HCT116 (cell line): ENCODE results near the gene KCNIP4. TPM values are rescaled to one million over a fixed set of nuclear protein-coding genes. Genes with fewer than 3 reads are reported as not detected.

Source experiments
- ATAC-seq: fragments of 200-7000 bp; cut with Tn5 transposase; 2 replicates; pipeline ENCODE4 v1.9.1; 2020; ENCODE audit warnings: mild to moderate bottlenecking, moderate library complexity
- BruUV-seq: library from RNA; stranded (reverse); fragments of 400-500 nt; replicated peaks from 2 replicates; lab custom pipeline; 2021; lab: Mats Ljungman, UMichigan
- CTCF ChIA-PET: fragments of 300-600 bp; sonication (Branson Sonifier 250); formaldehyde crosslinking; loops from one replicate; lab custom pipeline; 2021; ENCODE audit warnings: antibody characterized with exemption; lab: Charles Lee
- POLR2A ChIA-PET: fragments of 300-600, 350-600 bp; sonication (Branson Sonifier 250); formaldehyde crosslinking; loops from one replicate; lab custom pipeline; 2021; ENCODE audit warnings: antibody characterized with exemption; lab: Charles Lee
- RAD21 ChIA-PET, 2 experiments: fragments of 300-600 bp; sonication (Branson Sonifier 250); formaldehyde crosslinking; loops; one replicate each; lab custom pipeline; 2023; ENCODE audit warnings: low total read pairs in 2 of 2; ENCODE audit not compliant: uncharacterized antibody in 2 of 2, unreplicated experiment in 2 of 2, low non-redundant PET in 1 of 2; lab: Charles Lee
- DNase-seq: peaks from one replicate; pipeline ENCODE4 v3.0.0-alpha.2; 2010; ENCODE audit warnings: low read depth, low spot score
- H2AFZ ChIP-seq: fragments of 200-600 bp; shearing (Covaris generic), sonication (generic); 2 replicates; pipeline ENCODE4 v1.6.1; 2017; ENCODE audit warnings: low read depth, mixed run types, mixed read lengths, antibody characterized with exemption, low read length; ENCODE audit not compliant: poor library complexity, severe bottlenecking
- H3K27ac ChIP-seq: 2 replicates; pipeline ENCODE4 v1.5.1; 2012; ENCODE audit warnings: low read depth, low read length
- H3K27me3 ChIP-seq: fragments of 200-600 bp; sonication (generic); 2 replicates; pipeline ENCODE4 v1.6.1; 2016; ENCODE audit warnings: mixed run types, low read length, mixed read lengths; ENCODE audit not compliant: insufficient read depth
- H3K36me3 ChIP-seq, 2 experiments: fragments of 200-500 bp in 1 of 2; fragments of 200-600 bp in 1 of 2; sonication (Bioruptor generic) in 1 of 2; sonication (generic) in 1 of 2; 2 replicates each; pipeline versions ENCODE4 v1.5.1 to v1.6.1; 2014 to 2016; ENCODE audit warnings: low read length in 2 of 2, inconsistent platforms in 1 of 2, mixed read lengths in 1 of 2, mixed run types in 1 of 2; ENCODE audit not compliant: insufficient read depth in 2 of 2, control insufficient read depth in 1 of 2
- H3K4me1 ChIP-seq, 2 experiments: fragments of 200-600 bp in 1 of 2; sonication (generic) in 1 of 2; 2 replicates each; pipeline versions ENCODE4 v1.5.1 to v1.6.1; 2012 to 2017; ENCODE audit warnings: low read length in 2 of 2, inconsistent platforms in 1 of 2, mild to moderate bottlenecking in 1 of 2, mixed read lengths in 1 of 2, mixed run types in 1 of 2, moderate library complexity in 1 of 2; ENCODE audit not compliant: insufficient read depth in 2 of 2, control insufficient read depth in 1 of 2
- H3K4me2 ChIP-seq: fragments of 200-600 bp; sonication (generic); 2 replicates; pipeline ENCODE4 v1.6.1; 2017; ENCODE audit warnings: mixed run types, low read length, mixed read lengths
- H3K4me3 ChIP-seq, 2 experiments: fragments of 200-600 bp in 1 of 2; sonication (generic) in 1 of 2; replicated peaks in 1 of 2; 2 replicates each; pipeline ENCODE4 v1.5.1; 2011 to 2016; ENCODE audit warnings: low read length in 2 of 2, control low read depth in 1 of 2, low read depth in 1 of 2, mild to moderate bottlenecking in 1 of 2, mixed read lengths in 1 of 2, mixed run types in 1 of 2
- H3K79me2 ChIP-seq: fragments of 200-600 bp; sonication (generic); 2 replicates; pipeline ENCODE4 v1.6.1; 2017; ENCODE audit warnings: mild to moderate bottlenecking, mixed run types, low read length, moderate library complexity, mixed read lengths; ENCODE audit not compliant: insufficient read depth
- H3K9ac ChIP-seq: fragments of 200-600 bp; sonication (generic); 2 replicates; pipeline ENCODE4 v1.6.1; 2016; ENCODE audit warnings: low read length, mixed read lengths
- H3K9me2 ChIP-seq: fragments of 200-600 bp; sonication (generic), shearing (Covaris generic); 2 replicates; pipeline ENCODE4 v1.6.1; 2017; ENCODE audit warnings: mixed run types, mild to moderate bottlenecking, moderate library complexity; ENCODE audit not compliant: insufficient read depth
- H3K9me3 ChIP-seq, 2 experiments: fragments of 200-500 bp in 1 of 2; fragments of 200-600 bp in 1 of 2; sonication (Bioruptor generic) in 1 of 2; sonication (generic) in 1 of 2; 2 replicates each; pipeline ENCODE4 v1.6.1; 2014 to 2017; ENCODE audit warnings: low read length in 2 of 2, mixed read lengths in 2 of 2, inconsistent platforms in 1 of 2, low read depth in 1 of 2, mild to moderate bottlenecking in 1 of 2, mixed run types in 1 of 2, moderate library complexity in 1 of 2; ENCODE audit not compliant: control insufficient read depth in 1 of 2, insufficient read depth in 1 of 2
- H4K20me1 ChIP-seq: fragments of 200-600 bp; sonication (generic), shearing (Covaris generic); 2 replicates; pipeline ENCODE4 v1.6.1; 2017; ENCODE audit warnings: mixed run types, mild to moderate bottlenecking, moderate library complexity; ENCODE audit not compliant: insufficient read depth
- ATF3 ChIP-seq: IDR thresholded peaks from 2 replicates; pipeline ENCODE4 v1.6.1; 2012
- CBX3 ChIP-seq: IDR thresholded peaks from 2 replicates; pipeline ENCODE4 v1.6.1; 2012; ENCODE audit warnings: low read depth
- CEBPB ChIP-seq: IDR thresholded peaks from 2 replicates; pipeline ENCODE4 v1.6.1; 2012; ENCODE audit warnings: low read depth
- CTCF ChIP-seq, 3 experiments: fragments of 200-600 bp in 1 of 3; sonication (generic) in 1 of 3; IDR thresholded peaks in 2 of 3; conservative IDR thresholded peaks in 1 of 3; 2 replicates each; pipeline ENCODE4 v1.5.1; 2012 to 2017; ENCODE audit warnings: low read depth in 2 of 3, low read length in 2 of 3, antibody characterized with exemption in 1 of 3, borderline replicate concordance in 1 of 3, control low read depth in 1 of 3, mild to moderate bottlenecking in 1 of 3, mixed read lengths in 1 of 3, mixed run types in 1 of 3, moderate library complexity in 1 of 3; ENCODE audit not compliant: insufficient read depth in 1 of 3
- ELF1 ChIP-seq: IDR thresholded peaks from 2 replicates; pipeline ENCODE4 v1.6.1; 2012; ENCODE audit warnings: low read depth, borderline replicate concordance
- EZH2 ChIP-seq: fragments of 200-600 bp; sonication (generic); IDR thresholded peaks from 2 replicates; pipeline ENCODE4 v1.6.1; 2017; ENCODE audit warnings: antibody characterized with exemption, mixed run types
- EZH2phosphoT487 ChIP-seq: fragments of 200-600 bp; IDR thresholded peaks from 2 replicates; pipeline ENCODE4 v1.6.1; 2018; ENCODE audit warnings: antibody characterized with exemption, borderline replicate concordance
- JUND ChIP-seq: IDR thresholded peaks from 2 replicates; pipeline ENCODE4 v1.6.1; 2012
- POLR2AphosphoS5 ChIP-seq: IDR thresholded peaks from 2 replicates; pipeline ENCODE4 v1.6.1; 2011; ENCODE audit warnings: mild to moderate bottlenecking, low read depth, low read length, moderate library complexity
- RAD21 ChIP-seq: IDR thresholded peaks from 2 replicates; pipeline ENCODE4 v1.6.1; 2012; ENCODE audit warnings: low read depth, mild to moderate bottlenecking
- SP1 ChIP-seq: IDR thresholded peaks from 2 replicates; pipeline ENCODE4 v1.6.1; 2012; ENCODE audit warnings: low read depth
- SRF ChIP-seq: IDR thresholded peaks from 2 replicates; pipeline ENCODE4 v1.6.1; 2012; ENCODE audit warnings: low read depth
- TCF7L2 ChIP-seq: IDR thresholded peaks from 2 replicates; pipeline ENCODE4 v1.7.0; 2011; ENCODE audit warnings: borderline replicate concordance, inconsistent platforms; ENCODE audit not compliant: insufficient read depth, insufficient read length; ENCODE audit errors: extremely low read depth
- YY1 ChIP-seq: IDR thresholded peaks from 2 replicates; pipeline ENCODE4 v1.6.1; 2011; ENCODE audit warnings: low read length, low read depth, moderate library complexity, mild to moderate bottlenecking; ENCODE audit not compliant: insufficient replicate concordance; ENCODE audit errors: extremely low read depth
- ZBTB33 ChIP-seq: IDR thresholded peaks from 2 replicates; pipeline ENCODE4 v1.6.1; 2011; ENCODE audit warnings: mild to moderate bottlenecking, low read length, moderate library complexity; ENCODE audit not compliant: insufficient replicate concordance; ENCODE audit errors: extremely low read depth
- ZFX ChIP-seq: fragments of 450-650 bp; IDR thresholded peaks from 2 replicates; pipeline ENCODE4 v1.6.1; 2017
- ZNF274 ChIP-seq: fragments of 200-500 bp; sonication (Bioruptor generic); IDR thresholded peaks from 2 replicates; pipeline ENCODE4 v1.6.1; 2014; ENCODE audit warnings: mild to moderate bottlenecking, low read depth, low read length, inconsistent platforms
- intact Hi-C: fragments of 100-400 bp; cut with micrococcal nuclease; formaldehyde crosslinking; loops from 2 replicates; pipeline ENCODE4 v1.10.0; 2022
- total RNA-seq: library from RNA; stranded (reverse); gene quantifications from one replicate; pipeline ENCODE4 v1.2.1, GENCODE V29; 2021; ENCODE audit not compliant: unreplicated experiment

The KCNIP4 gene
- total RNA-seq, 1 experiment from 2014 or later: not detected

DNA sequence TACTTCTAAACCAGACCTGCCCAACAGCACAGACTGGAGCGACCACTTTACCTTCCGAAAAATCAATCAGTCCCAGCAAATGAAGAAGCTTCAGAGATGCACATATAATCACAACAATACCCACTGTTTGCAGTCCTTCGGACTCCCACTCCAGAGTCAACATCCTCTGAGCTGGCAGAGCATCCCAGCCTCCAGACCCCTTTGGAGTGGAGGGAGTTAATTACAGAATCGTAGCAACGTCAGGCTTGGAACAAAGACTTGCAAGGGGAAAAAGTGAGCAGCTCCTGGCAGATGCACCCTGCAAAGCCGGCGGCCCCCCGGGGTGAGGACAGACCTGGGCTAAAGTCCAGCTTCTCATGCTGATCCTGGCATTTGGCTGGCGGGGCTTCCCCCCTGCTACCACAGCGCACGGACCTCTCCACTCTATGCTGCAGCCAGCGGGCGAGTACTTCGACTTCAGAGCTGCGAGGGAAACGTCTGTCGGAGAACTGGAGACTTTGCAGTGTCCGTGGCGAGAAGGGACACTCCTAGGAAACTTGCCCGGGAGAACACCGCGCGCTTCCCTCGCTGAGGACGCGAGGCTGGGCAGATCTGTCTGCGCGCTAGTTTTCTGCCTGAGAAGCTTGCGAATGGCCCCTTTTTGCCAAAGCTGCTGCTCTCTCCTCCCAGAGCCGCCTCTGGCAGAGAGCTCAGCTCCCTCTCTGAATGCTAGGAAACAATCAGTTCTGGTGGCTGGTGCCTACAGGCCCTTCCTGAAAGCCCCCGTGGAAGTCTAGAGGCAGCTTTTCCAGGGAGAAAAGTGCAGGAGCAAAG is 964.6 kb downstream of the KCNIP4 start (continued):
- no peak for TF ChIP-seq CTCF (IDR thresholded peaks at IDR 0.05 in 2 of 3, conservative IDR thresholded peaks at IDR 0.05 in 1 of 3; ENCODE audit: borderline replicate concordance in 1 of 3, insufficient read depth in 1 of 3, low read depth in 2 of 3, low read length in 2 of 3)
- no peak for TF ChIP-seq EZH2phosphoT487
- TF ChIP-seq ELF1: no peak
- TF ChIP-seq POLR2AphosphoS5: no peak
- TF ChIP-seq RAD21: no peak
- TF ChIP-seq CBX3: no peak

- DNase-seq (no peak), ATAC-seq (no peak)
- POLR2A ChIA-PET: no interaction called here
- no peak overlapping the region for H2AFZ ChIP-seq
- RAD21 ChIA-PET: no interaction called here
- no TSS peak for BruUV-seq
- H3K4me3 ChIP-seq: no peak overlapping the region
- no peaks in the 10 kb centered on the region for H4K20me1 ChIP-seq
- H3K4me2 ChIP-seq: no peak overlapping the region
- H3K36me3 ChIP-seq: no peaks in the 10 kb centered on the region; a peak in 1 of 4 replicates
- no peak overlapping the region for H3K9ac ChIP-seq
- no peaks in the 10 kb centered on the region for H3K27me3 ChIP-seq
- H3K9me2 ChIP-seq: no peaks in the 10 kb centered on the region
- H3K79me2 ChIP-seq: no peaks in the 10 kb centered on the region
- H3K27ac ChIP-seq: no peak overlapping the region
- intact Hi-C loops: no loop called here
- CTCF ChIA-PET: no interaction called here
- no peaks in the 10 kb centered on the region; a peak in 2 of 4 replicates for H3K9me3 ChIP-seq
- H3K4me1 ChIP-seq: no peaks in the 10 kb centered on the region
- TF ChIP-seq POLR2AphosphoS5 (no peak), TCF7L2 (no peak), EZH2 (no peak), ZFX (no peak), ZBTB33 (no peak), SRF (no peak), JUND (no peak), RAD21 (no peak), CTCF (IDR thresholded peaks at IDR 0.05 in 2 of 3, conservative IDR thresholded peaks at IDR 0.05 in 1 of 3; ENCODE audit: borderline replicate concordance in 1 of 3, insufficient read depth in 1 of 3, low read depth in 2 of 3, low read length in 2 of 3) (no peak), ATF3 (no peak), YY1 (no peak), ZNF274 (no peak), CEBPB (no peak), EZH2phosphoT487 (no peak), SP1 (no peak)
Observed at GRCh38 chr4:20982544-20982943, 966.0 kb downstream of the KCNIP4 start.
